HCT116 (cell line): ENCODE results near the gene CHRNB1. TPM values are rescaled to one million over a fixed set of nuclear protein-coding genes. Genes with fewer than 3 reads are reported as not detected.

Experiments used
- ATAC-seq: fragments of 200-7000 bp; cut with Tn5 transposase; 2 replicates; pipeline ENCODE4 v1.9.1; 2020; ENCODE audit warnings: mild to moderate bottlenecking, moderate library complexity
- BruUV-seq: library from RNA; stranded (reverse); fragments of 400-500 nt; replicated peaks from 2 replicates; lab custom pipeline; 2021; lab: Mats Ljungman, UMichigan
- CTCF ChIA-PET: fragments of 300-600 bp; sonication (Branson Sonifier 250); formaldehyde crosslinking; loops from one replicate; lab custom pipeline; 2021; ENCODE audit warnings: antibody characterized with exemption; lab: Charles Lee
- POLR2A ChIA-PET: fragments of 300-600, 350-600 bp; sonication (Branson Sonifier 250); formaldehyde crosslinking; loops from one replicate; lab custom pipeline; 2021; ENCODE audit warnings: antibody characterized with exemption; lab: Charles Lee
- RAD21 ChIA-PET, 2 experiments: fragments of 300-600 bp; sonication (Branson Sonifier 250); formaldehyde crosslinking; loops; one replicate each; lab custom pipeline; 2023; ENCODE audit warnings: low total read pairs in 2 of 2; ENCODE audit not compliant: uncharacterized antibody in 2 of 2, unreplicated experiment in 2 of 2, low non-redundant PET in 1 of 2; lab: Charles Lee
- DNase-seq: peaks from one replicate; pipeline ENCODE4 v3.0.0-alpha.2; 2010; ENCODE audit warnings: low read depth, low spot score
- H2AFZ ChIP-seq: fragments of 200-600 bp; shearing (Covaris generic), sonication (generic); 2 replicates; pipeline ENCODE4 v1.6.1; 2017; ENCODE audit warnings: low read depth, mixed run types, mixed read lengths, antibody characterized with exemption, low read length; ENCODE audit not compliant: poor library complexity, severe bottlenecking
- H3K27ac ChIP-seq: 2 replicates; pipeline ENCODE4 v1.5.1; 2012; ENCODE audit warnings: low read depth, low read length
- H3K27me3 ChIP-seq: fragments of 200-600 bp; sonication (generic); 2 replicates; pipeline ENCODE4 v1.6.1; 2016; ENCODE audit warnings: mixed run types, low read length, mixed read lengths; ENCODE audit not compliant: insufficient read depth
- H3K36me3 ChIP-seq, 2 experiments: fragments of 200-500 bp in 1 of 2; fragments of 200-600 bp in 1 of 2; sonication (Bioruptor generic) in 1 of 2; sonication (generic) in 1 of 2; 2 replicates each; pipeline versions ENCODE4 v1.5.1 to v1.6.1; 2014 to 2016; ENCODE audit warnings: low read length in 2 of 2, inconsistent platforms in 1 of 2, mixed read lengths in 1 of 2, mixed run types in 1 of 2; ENCODE audit not compliant: insufficient read depth in 2 of 2, control insufficient read depth in 1 of 2
- H3K4me1 ChIP-seq, 2 experiments: fragments of 200-600 bp in 1 of 2; sonication (generic) in 1 of 2; 2 replicates each; pipeline versions ENCODE4 v1.5.1 to v1.6.1; 2012 to 2017; ENCODE audit warnings: low read length in 2 of 2, inconsistent platforms in 1 of 2, mild to moderate bottlenecking in 1 of 2, mixed read lengths in 1 of 2, mixed run types in 1 of 2, moderate library complexity in 1 of 2; ENCODE audit not compliant: insufficient read depth in 2 of 2, control insufficient read depth in 1 of 2
- H3K4me2 ChIP-seq: fragments of 200-600 bp; sonication (generic); 2 replicates; pipeline ENCODE4 v1.6.1; 2017; ENCODE audit warnings: mixed run types, low read length, mixed read lengths
- H3K4me3 ChIP-seq, 2 experiments: fragments of 200-600 bp in 1 of 2; sonication (generic) in 1 of 2; replicated peaks in 1 of 2; 2 replicates each; pipeline ENCODE4 v1.5.1; 2011 to 2016; ENCODE audit warnings: low read length in 2 of 2, control low read depth in 1 of 2, low read depth in 1 of 2, mild to moderate bottlenecking in 1 of 2, mixed read lengths in 1 of 2, mixed run types in 1 of 2
- H3K79me2 ChIP-seq: fragments of 200-600 bp; sonication (generic); 2 replicates; pipeline ENCODE4 v1.6.1; 2017; ENCODE audit warnings: mild to moderate bottlenecking, mixed run types, low read length, moderate library complexity, mixed read lengths; ENCODE audit not compliant: insufficient read depth
- H3K9ac ChIP-seq: fragments of 200-600 bp; sonication (generic); 2 replicates; pipeline ENCODE4 v1.6.1; 2016; ENCODE audit warnings: low read length, mixed read lengths
- H3K9me2 ChIP-seq: fragments of 200-600 bp; sonication (generic), shearing (Covaris generic); 2 replicates; pipeline ENCODE4 v1.6.1; 2017; ENCODE audit warnings: mixed run types, mild to moderate bottlenecking, moderate library complexity; ENCODE audit not compliant: insufficient read depth
- H3K9me3 ChIP-seq, 2 experiments: fragments of 200-500 bp in 1 of 2; fragments of 200-600 bp in 1 of 2; sonication (Bioruptor generic) in 1 of 2; sonication (generic) in 1 of 2; 2 replicates each; pipeline ENCODE4 v1.6.1; 2014 to 2017; ENCODE audit warnings: low read length in 2 of 2, mixed read lengths in 2 of 2, inconsistent platforms in 1 of 2, low read depth in 1 of 2, mild to moderate bottlenecking in 1 of 2, mixed run types in 1 of 2, moderate library complexity in 1 of 2; ENCODE audit not compliant: control insufficient read depth in 1 of 2, insufficient read depth in 1 of 2
- H4K20me1 ChIP-seq: fragments of 200-600 bp; sonication (generic), shearing (Covaris generic); 2 replicates; pipeline ENCODE4 v1.6.1; 2017; ENCODE audit warnings: mixed run types, mild to moderate bottlenecking, moderate library complexity; ENCODE audit not compliant: insufficient read depth
- EZH2 ChIP-seq: fragments of 200-600 bp; sonication (generic); IDR thresholded peaks from 2 replicates; pipeline ENCODE4 v1.6.1; 2017; ENCODE audit warnings: antibody characterized with exemption, mixed run types
- TCF7L2 ChIP-seq: IDR thresholded peaks from 2 replicates; pipeline ENCODE4 v1.7.0; 2011; ENCODE audit warnings: borderline replicate concordance, inconsistent platforms; ENCODE audit not compliant: insufficient read depth, insufficient read length; ENCODE audit errors: extremely low read depth
- YY1 ChIP-seq: IDR thresholded peaks from 2 replicates; pipeline ENCODE4 v1.6.1; 2011; ENCODE audit warnings: low read length, low read depth, moderate library complexity, mild to moderate bottlenecking; ENCODE audit not compliant: insufficient replicate concordance; ENCODE audit errors: extremely low read depth
- ZFX ChIP-seq: fragments of 450-650 bp; IDR thresholded peaks from 2 replicates; pipeline ENCODE4 v1.6.1; 2017
- intact Hi-C: fragments of 100-400 bp; cut with micrococcal nuclease; formaldehyde crosslinking; loops from 2 replicates; pipeline ENCODE4 v1.10.0; 2022
- total RNA-seq: library from RNA; stranded (reverse); gene quantifications from one replicate; pipeline ENCODE4 v1.2.1, GENCODE V29; 2021; ENCODE audit not compliant: unreplicated experiment

Gene CHRNB1
- total RNA-seq, 1 experiment from 2014 or later = 10.4 TPM

DNA sequence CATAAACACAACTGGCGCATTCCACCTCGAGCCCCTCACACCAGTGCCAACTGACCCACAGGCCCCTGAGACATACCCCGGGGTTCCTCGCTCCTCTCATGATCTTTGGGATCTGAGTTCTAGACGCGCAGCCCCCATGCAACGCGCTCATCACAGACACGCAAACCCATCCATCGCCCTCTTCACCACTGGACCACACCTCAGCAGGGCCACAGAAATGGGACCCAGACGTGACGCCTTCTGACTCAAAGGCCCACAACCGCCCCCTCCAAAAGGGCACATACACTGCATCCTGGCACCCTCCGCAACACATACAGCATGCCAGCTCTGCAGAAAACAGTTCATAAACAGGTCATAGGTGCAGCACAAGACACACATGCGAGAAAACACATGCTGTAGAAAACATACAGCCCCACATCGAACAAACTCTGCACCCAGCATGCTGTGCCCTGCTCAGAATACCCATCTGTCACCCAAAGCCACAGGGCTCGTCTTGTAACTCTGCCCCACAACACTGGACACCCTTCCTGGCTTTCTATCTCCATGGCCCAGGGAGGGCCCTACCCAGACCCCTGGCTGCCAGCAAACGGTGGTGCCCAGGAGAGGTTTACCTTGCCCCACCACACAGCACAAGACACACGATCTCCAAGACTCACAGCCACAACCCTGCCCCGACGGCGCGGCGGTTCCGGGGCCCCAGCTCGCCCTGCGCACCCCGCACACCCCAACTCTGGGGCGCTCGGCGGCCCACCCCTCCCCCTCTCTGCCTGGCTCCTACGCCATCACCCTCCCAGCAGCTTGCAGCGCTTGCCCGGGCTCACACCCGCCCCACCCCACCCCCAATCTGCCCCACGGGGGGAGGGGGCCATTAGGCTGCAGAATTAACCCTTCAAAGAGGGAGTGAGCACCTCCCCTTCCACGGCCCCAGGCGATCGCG is 33.7 kb downstream of the CHRNB1 start:
- no peak for TF ChIP-seq EZH2
- peak; percentile 19 for TF ChIP-seq YY1
- TF ChIP-seq, all 23 proteins: peak for 1
- Histone ChIP-seq H3K27me3 (no peaks in the 10 kb centered on the region), H3K9ac (peak overlapping the region; percentile 89), H3K4me1 (peaks cover 25 to 63% of the 10 kb centered on the region in 2 experiments), H3K27ac (peak overlapping the region; percentile 87), H3K9me2 (no peaks in the 10 kb centered on the region), H3K4me2 (peak overlapping the region; percentile 100), H2AFZ (no peak overlapping the region), H3K79me2 (peaks cover 36% of the 10 kb centered on the region), H3K36me3 (no peaks in the 10 kb centered on the region), H4K20me1 (no peaks in the 10 kb centered on the region), H3K4me3 (peak overlapping the region; percentile 60 to 94), H3K9me3 (no peaks in the 10 kb centered on the region)
- DNase-seq (no peak), ATAC-seq (peak; percentile 30)
- POLR2A ChIA-PET = no interaction called here
- CTCF ChIA-PET = no interaction called here
- RAD21 ChIA-PET = no interaction called here
- intact Hi-C loops = loop anchor here (2.0 kb wide), 1 partner anchor 122 kb away; no protein-coding TSS in a partner anchor
- TSS peak; percentile 12 for BruUV-seq

DNA sequence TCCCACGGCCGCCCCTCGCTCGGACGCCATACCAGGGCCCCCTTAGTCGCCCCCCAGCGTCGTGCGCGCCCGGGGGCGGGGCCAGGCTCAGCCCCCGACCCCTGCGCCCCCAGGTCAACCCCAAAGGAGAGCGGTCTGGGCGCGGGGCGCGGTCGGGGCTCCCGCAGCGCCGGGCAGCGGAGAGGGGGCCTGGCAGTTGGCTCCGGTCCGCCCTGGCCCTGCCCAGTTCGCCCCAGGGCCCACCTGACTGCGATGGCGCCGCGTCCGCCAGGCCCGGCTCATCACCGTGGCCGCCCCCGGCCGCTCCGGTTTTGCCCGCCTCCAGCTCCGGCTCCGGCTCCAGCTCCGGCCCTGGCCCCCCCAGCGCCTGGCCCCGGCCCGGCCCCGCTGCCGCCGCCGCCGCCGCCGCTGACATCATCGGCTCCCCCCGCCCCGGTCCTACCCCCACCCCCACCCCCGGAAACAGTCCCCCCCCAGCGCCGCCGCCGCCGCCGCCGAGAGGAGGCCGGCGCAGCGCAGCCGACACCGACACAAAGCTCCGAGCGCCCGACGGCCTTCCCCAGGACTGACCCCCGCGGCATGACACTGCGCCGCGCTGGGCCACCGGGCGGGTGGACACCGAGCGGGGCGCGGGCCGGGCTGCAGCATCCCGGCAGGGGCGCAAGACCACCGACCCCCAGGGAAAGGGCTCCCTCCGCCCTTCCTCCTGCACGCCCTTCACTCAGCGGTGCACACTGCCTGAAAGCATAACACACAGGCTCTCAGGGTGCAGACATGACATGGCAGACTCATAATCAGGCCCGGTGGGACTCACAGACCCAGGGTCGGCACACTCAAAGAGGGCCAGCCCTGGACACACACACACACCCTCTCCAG is 34.6 kb downstream of the CHRNB1 start, which contains the start of gene ZBTB4:
TSS of gene ZBTB4 (minus strand) at position 419 of the 876 bp plus-strand sequence. CDS start 12,830 bp downstream, outside the sequence.
- Histone ChIP-seq H3K9me2 (no peaks in the 10 kb centered on the region), H2AFZ (peak within 1 kb of the TSS; percentile 45), H3K79me2 (peaks cover 36% of the 10 kb centered on the region), H3K9ac (peak within 1 kb of the TSS; percentile 89), H3K9me3 (no peaks in the 10 kb centered on the region), H3K4me1 (peaks cover 25 to 67% of the 10 kb centered on the region in 2 experiments), H3K27ac (peak within 1 kb of the TSS; percentile 87), H3K27me3 (no peaks in the 10 kb centered on the region), H3K4me3 (peak within 1 kb of the TSS; percentile 60 to 94), H3K36me3 (no peaks in the 10 kb centered on the region), H4K20me1 (no peaks in the 10 kb centered on the region), H3K4me2 (peak within 1 kb of the TSS; percentile 100)
- intact Hi-C loops = loop anchor here (2.0 to 10.0 kb wide), 2 partner anchors 85 to 123 kb away; partner anchors contain the start of gene SENP3
- no TSS peak for BruUV-seq
- POLR2A ChIA-PET = no interaction called here
- RAD21 ChIA-PET = no interaction called here
- peak; percentile 74 for TF ChIP-seq TCF7L2
- peak; percentile 58 for TF ChIP-seq ZFX
- TF ChIP-seq EZH2 = no peak
- DNase-seq = no peak
- CTCF ChIA-PET = interaction anchor here (1.2 kb wide), 1 partner anchor 43 kb away, joined by 3 read pairs; no protein-coding TSS in a partner anchor
- peak; percentile 26 for ATAC-seq
